HPDE6-E6E7 (cell line): ENCODE measurements around the gene ERFE.

Source experiments
- DNase-seq: peaks from one replicate; pipeline ENCODE4 v3.0.0; 2011; ENCODE audit warnings: missing footprints; ENCODE audit errors: extremely low spot score

ERFE gene

DNA sequence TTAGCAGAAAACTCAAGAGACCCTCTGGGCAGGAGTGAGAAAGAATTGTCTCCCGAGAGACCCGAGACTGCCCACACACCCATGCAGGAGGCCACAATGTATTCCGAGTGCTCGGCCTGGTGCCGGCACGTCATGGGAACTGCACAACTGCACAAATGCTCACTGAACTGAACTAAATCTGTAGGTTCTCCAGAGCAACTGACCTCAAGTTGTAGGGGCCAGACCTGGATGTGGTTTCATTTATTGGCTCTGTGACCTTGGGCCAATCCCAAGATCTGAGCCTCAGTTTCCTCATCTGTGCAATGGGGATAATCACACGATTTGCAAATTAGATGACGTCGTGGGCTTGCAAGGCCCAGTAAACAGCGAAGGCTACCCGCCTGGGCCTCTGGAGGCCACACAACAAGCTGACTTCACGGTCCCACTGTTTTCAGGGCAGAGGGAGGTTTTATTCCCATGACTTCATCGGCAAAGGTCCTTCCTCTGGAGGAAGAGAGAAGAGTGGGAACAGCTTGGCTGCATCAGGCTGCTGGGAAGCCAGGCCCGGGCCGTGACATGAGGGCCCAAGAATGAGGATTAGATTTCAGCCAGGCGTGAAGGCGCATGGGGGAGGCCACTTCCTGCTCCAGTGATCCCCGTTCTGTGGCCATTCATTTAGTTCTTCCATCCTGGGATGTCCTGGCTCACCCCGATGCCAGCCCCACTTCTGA is 3.6 kb upstream of the ERFE start:
- DNase-seq: no peak

DNA sequence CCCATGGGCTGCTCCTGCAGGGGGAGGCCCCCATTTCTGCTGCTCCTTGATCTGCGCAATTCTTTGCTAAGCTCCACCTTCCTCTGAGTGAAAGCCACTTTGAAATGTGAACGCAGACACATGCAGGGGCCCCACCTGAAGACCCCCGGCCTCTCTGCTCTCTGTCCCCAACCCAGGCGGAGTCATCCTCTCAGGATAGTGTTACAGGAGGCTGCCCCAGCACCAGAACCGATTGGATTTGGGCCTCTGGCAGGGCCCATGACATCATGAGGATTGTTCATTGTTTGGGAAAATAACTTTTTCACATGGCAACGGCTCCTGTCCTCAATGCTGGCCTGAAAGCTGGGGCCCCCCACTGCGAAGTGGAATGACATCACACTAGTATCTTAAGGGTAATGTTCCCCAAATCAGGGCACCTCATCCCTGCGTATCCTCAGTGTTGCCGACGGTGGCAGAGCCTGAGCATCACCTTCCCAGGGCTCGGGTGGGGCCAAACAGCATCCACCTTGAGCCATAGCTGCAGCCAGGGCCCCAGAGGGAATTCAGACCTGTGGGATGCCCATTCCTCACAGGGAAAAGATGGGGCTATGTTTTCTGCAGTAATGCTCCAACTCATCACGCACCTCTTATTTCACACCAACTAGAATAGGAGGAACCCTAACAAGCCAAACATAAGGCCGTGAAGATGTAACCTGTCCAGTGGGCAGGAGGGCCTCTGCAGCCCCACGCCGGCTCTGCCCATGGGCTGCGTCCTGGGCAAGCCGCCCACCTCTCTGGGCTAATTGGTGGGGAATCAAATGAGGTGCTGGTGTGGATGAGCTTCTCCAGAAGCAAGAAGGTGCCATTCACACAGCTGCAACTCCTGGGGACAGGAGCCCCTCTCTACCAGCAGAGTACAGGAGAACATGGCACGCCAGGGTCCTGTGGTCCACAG is 2.7 kb upstream of the ERFE start:
- DNase-seq: no peak

DNA sequence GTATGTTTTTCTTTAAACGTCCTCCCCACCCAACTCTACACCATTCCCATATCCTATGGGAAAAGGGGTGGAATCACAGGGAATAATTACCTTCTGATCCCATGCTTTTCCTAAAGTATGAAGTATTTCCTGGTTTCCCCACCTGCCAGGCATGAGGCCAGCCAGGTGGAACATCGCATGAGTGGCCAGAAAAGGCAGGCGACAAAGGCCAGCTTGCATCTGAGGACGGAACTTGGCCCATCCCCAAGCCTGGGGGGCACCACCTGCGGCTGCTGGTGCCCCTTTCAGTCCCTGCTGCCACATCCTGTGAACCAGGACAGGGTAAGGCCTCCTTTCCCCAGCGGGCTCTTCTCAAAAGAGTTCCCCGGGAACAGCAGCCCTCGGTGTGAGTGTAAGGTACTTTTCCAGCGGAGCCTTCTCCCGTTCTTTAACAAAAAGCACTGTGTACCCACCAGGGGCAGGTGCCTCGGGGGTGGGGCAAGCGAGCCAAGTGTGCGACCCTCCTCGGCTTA is 1.2 kb upstream of the ERFE start:
- DNase-seq: no peak

DNA sequence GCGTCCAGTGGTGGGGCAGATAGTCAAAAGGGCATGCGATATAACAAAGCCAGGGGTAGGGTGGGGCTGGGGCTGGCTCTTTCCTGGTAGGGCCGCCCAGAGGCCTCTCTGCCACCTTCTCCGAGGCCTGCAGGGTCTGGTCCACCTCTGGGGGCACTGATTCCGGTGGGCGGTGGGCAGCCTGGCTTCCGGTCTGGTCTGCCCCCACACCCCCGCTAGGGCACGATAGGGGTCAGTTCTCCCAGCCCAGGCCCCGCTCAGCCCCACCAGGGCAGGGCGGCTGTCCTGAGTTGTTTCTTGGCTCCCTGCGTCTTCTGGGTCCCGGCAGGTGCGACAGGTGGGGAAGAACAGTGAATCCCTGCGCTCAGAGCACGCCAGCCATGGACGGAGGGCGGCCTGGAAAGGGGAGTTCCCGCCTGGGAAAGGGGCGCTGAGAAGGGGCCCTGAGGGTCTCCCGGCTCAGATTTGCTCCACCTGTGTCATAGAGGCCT is 707 bp upstream of the ERFE start:
- DNase-seq: no peak

DNA sequence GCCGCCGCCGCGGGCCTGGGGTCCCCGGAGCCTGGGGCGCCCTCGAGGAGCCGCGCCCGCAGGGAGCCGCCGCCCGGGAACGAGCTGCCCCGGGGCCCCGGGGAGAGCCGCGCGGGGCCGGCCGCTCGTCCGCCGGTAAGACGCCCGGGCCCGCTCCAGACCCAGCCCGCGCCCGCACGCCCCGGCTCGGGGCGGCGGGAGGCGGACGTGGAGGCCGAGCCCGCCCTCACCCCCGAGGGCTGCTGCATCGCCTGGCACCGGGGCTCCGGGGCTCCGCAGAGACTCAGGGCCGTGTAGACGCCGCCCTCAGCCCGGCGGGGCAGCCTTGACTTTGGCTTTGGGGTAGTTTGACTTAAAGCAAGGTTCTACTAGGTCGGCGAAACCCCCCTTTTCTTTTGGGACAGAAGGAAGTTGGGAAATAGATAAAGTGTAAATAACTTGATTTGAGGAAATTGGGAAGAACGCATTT is 335 bp downstream of the ERFE start:
- no peak for DNase-seq

DNA sequence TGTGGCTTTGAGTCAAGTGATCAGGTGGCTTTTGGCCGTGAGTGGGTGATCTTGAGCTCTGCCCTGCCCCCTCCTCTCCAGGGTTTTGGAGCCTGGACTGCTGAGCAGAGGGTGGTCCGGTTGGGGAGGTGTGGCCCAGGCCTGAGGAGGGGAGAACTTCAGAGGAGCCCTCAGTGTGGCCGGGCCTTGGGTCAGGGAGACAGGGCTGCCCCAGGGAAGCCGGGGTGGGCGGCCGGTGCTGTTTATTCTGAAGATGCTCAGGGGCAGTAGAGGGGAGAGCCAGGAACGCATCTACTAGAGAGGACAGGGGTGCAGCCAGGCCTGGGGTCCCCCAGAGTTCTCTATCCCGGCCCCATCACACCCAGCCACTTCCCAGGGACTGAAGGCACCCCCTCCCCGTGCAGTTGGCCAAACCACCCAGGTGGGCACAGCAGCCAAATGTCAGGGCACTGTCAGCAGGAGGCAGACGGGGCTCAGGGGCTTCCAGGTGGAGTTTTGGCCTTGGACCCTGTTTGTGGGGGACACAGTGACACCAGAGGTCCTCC is 963 bp downstream of the ERFE start:
- no peak for DNase-seq

DNA sequence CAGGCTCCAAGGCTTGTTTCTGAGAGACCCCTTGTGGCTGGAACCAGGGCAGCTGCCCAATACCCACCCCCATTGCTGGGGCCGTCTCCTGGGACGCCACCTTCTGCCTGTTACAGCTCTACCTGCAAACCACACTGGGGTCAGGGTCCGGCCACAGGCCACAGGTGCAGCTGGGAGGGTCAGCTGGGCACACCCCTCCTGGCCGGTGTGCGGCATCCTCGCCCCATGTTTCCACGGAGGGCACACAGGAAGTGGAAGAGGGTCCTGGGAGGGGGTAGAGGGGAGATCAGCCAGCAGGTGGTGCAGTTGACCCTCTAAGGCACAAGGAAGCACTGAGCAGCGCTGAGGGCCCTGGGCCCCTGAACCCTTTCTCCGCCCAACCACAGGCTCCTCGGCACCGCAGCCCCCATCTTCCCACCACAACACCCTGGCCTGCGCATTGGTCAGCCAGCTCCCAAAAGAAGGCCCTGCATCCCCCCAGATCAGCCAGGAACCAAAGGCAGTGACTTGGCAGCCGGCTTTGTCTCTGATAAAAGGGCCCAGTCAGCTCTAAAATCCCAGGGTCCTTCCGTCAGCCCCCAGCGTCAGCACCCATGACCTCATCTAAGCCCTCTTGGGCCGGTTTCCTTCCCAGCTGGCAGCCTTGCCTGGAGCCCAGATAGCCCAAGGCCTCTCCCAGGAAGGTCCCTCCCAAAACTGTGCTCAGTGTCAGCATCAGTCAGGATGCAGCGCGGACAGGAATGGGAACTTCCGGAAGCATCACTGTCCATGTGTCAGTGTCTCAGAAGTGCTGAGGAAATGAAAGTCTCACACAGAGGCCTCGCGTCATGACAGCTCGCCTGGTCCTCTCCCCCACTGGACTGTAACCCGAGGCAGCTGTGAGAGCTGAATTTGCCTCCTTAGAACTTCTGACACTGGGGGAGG is 1.7 kb downstream of the ERFE start:
- no peak for DNase-seq

DNA sequence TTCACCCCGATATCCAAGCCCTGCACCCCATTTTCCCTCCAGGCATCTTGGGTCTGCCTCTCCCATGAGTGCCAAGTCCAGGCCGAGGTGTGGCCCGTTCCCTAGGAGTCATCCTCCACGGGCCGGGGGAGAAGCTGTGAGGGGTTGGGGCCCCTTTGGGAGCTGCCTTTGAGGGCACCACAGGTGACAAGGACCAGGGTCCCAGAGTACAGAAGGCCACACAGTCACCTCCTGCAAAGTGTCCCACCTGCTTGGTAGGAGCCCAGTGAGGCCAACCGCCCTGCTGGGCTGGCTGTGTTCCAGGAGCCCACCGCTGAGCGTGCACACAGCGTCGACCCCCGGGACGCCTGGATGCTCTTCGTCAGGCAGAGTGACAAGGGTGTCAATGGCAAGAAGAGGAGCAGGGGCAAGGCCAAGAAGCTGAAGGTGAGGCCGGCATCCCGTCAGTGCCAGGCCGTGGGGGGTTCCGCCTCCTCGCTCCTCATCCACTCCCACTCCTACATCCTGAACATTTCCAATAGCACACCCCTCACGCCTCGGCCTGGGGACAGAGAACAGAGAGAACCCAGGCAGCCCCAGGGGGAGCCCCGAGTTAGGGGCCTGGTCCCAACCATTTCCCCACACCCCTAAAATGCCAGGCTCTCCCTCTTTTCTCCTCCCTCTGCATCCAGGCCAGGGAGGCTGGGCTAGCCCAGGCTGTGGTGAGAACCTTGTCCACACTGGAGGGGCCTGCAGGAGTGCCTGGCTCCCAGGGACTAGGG is 2.7 kb downstream of the ERFE start:
- DNase-seq: no peak

DNA sequence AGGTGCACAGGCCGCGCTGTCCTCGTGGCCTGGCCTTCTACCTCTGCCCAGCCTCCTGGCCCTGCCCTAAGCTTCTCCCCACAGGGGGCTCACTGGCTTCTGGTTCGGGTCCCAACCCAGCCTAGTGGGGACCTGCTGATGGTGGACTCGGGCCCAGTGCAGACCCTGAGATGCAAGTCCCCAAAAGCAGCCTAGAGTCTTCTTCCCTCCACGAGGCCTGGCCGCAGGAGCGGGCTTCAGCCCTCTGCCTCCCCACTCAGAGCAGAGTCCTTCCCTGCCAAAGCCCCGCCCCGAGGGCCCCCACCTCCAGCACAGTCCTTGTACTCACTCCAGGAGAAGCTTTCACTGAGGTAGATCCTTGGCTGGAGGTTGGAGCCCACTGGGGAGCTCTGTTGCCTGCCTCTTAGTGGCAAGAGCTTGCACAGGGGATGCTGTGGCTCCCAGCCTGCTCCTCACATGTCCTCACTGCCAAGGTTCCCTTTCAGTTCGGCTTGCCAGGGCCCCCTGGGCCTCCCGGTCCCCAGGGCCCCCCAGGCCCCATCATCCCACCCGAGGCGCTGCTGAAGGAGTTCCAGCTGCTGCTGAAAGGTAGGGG is 3.6 kb downstream of the ERFE start:
- DNase-seq: no peak

DNA sequence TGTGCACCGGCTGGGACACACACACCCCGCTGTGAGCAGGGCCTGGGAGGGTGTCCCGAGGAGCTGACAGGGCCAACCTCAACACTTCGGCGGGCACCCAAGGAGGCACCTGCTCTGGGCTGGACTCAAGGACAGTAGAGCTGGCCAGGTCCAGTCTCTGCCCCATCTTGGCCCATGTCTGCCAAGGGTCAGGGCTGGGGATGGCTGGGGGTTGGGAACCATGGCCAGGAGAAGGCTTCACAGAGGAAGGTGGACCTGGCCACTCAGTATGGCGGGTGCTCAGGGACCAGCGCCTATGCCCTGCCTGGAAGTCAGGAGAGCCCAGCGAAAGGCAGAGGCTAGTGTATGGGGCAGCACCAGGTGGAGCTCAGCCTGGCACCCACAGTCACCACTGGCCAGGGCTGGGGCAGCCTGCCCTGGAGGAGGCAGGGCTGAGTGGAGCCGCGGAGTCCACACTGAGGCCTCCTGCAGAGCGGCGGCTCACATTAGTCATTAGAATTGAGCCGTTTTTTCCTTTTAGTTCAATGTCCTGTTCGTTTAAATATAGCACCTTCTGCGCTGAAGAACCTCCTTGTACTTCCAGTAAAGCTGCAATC is 4.2 kb downstream of the ERFE start:
- DNase-seq: no peak

DNA sequence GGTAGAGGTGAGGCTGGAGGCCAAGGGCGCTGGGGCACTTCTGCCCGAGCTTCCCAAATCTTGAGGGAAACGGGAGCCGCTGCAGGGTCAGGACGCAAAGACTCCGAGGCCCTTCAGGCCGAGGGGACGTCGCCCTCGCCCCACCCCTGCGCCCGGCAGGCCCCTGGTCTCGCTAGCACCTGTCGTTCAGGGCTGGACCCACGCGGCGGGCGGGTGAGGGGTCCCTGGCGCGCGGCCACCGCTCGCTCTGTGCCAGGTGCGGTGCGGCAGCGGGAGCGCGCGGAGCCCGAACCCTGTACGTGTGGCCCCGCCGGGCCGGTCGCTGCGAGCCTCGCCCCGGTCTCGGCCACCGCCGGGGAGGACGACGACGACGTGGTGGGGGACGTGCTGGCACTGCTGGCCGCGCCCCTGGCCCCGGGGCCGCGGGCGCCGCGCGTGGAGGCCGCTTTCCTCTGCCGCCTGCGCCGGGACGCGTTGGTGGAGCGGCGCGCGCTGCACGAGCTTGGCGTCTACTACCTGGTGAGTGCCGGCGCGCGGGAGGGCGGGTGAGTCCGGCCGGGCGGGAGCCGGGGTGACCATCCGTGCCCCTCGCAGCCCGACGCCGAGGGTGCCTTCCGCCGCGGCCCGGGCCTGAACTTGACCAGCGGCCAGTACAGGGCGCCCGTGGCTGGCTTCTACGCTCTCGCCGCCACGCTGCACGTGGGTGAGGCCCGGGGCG is 4.9 kb downstream of the ERFE start:
- no peak for DNase-seq

DNA sequence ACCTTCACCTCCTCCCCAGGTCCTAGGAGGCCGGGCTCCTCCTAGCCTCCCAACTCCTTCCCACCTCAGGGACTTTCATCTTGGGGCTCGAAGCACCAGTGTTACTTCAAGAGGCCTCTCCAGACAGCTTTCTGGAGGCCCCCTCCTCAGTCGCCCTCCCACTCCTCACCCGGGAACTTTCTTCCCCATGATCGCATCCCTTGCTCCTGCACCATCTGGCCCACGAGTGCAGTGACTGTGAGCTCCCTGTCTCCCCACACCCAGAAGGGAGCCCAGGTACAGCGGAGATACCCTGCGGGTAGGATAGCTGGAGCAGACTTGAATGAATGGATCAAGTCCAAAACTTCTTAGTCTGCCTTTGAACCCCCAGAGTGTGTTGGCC is 6.1 kb downstream of the ERFE start:
- no peak for DNase-seq

DNA sequence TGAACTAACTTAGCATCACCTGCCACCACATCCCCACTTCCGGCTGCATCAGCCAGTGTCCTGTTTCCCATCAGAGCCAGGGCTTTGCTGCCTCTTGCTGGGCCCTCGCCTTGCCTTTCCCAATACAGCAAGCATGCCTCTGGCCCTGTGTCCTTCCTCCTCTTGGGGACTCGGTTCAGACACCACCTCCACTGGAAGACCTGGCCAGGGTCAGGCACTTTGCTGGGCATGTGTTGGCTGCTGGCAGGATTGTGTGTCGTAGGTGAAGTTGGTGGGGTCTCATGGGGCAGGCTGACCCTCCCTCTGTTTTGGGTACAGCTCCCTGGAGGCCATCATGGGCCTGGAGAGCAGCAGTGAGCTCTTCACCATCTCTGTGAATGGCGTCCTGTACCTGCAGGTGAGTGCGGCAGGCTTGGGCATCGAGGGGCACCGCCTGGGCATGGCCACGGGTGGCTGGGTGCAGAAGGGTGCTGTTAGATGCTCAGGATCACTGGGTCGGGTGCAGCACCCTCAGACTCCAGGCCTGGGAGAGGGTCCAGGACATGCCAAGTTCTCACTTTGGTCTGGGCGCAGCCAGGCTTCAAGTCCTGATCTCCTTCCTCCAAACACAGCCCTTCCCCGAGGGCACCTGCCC is 6.6 kb downstream of the ERFE start:
- no peak for DNase-seq

DNA sequence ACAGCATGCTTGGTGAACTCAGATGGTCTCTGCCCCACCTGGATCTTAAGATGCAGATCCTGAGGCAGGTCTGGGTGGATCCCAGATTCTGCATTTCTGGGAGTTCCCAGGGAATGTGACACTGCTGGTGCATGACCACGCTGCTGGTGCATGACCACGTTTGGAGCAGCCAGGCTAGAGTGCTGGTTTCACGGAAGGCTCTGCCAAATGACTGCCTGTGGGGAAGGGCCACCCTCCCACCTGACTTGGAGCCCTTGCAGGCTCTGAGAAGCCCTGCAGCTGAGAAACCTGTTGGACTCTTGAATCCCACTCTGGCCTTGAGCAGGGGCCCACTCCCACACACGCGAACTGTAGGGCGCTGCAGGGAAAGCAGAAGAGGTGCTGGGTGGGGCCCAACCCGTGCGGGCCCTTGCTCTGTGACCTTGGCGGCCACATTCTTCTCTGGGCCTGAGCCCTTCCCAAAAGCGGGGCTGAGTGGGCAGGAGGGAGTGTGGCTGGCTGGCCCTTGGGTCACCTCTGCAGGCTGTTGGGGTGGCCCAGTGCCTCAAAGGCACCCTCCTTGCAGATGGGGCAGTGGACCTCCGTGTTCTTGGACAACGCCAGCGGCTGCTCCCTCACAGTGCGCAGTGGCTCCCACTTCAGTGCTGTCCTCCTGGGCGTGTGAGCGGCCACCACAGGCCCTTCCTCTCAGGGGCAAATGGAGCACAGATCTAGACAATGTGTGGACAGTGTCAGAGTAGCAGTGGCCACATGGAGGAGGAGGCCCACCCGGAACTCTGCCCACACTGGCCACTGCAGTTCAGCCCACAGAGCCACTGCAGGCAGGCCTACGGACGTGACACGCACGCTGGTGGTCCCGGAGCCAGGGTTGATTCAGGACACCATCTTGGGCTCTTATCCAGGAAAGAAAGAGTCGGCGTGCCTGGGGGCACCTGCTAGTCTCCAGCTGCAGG is 7.9 kb downstream of the ERFE start:
- no peak for DNase-seq

DNA sequence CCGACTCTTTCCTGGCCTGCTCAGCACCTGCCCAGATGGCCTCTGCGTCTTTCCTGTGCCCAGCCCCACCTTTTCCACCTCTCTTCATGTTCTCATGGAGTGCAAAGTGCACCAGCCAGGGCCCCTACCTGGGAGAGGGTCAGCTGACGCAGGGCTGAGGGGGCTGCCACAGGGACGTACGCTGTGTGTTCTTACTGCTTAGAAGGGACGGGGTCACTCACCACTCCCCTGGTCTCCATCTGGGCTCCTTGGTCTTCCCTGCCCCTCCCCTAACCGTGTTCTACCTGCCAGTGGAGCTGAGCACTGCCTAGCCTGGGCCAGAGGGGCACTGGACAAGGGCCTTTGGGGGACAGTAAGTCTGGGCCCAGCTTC is 8.6 kb downstream of the ERFE start:
- no peak for DNase-seq

DNA sequence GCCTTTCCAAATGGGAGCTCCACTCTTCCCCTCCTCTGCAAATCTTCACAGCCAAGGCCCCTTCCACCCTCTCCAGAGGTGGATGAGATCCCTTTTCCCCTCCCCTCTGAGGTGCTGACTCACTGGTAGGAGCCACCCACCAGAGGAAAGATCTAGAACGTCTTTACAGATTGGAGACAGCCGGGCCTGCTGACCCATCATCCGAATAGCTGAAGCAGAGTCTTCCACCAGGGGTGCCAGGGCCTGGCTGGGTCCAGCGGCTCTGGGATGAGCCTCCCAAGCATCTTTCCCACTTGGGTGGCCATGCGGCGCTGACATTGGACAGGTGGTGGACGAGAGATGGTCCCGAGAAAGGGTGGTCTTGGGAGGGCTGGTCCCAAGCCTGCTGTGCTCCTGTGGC is 9.0 kb downstream of the ERFE start:
- no peak for DNase-seq
